ENCODE data around the gene LPCAT4. TPM values are rescaled to one million over a fixed set of nuclear protein-coding genes. Genes with fewer than 3 reads are reported as not detected.

The LPCAT4 gene
- total RNA-seq, 4 donors from 2014 or later: 11.8 to 40.2 (median 32.6) TPM

DNA sequence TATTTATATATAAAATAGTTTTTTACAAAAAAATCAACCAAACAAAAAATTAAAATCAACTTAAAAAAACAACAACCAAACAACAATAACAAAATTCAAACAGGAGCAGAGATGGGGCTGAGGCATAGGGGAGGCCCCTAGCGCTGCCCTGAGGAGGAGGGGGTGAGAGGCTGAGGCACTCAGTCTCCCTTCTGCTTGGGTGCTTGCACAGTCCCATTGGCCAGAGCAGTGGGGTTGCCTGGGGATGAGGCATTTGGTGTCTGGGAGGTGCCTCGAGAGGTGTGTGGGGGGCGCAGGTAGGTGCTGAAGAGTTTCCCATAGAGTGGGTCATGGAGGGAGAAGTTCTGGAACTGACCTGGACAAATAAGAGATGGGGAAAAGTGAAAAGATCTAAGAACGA, 8.0 kb downstream of the LPCAT4 start:
- DNase-seq: no peak
- Histone ChIP-seq H3K4me3 (no peak overlapping the region), H3K27me3 (no peaks in the 10 kb centered on the region), H3K4me1 (peaks cover 5 to 54% (median 9%) of the 10 kb centered on the region in 3 donors), H3K9me3 (no peaks in the 10 kb centered on the region), H3K36me3 (peaks cover 0 to 99% (median 11%) of the 10 kb centered on the region in 3 donors), H3K27ac (peak overlapping the region in 3 of 4 donors; percentile 68 to 74 (median 69))
- 91 to 92% methylated on average over 4 of the region's 4 CpGs for WGBS, 2 donors
- intact Hi-C loops (cut with DNase I): no loop called here
- TF ChIP-seq POLR2A (IDR thresholded peaks at IDR 0.05): no peak
- TF ChIP-seq, protein P1, sequence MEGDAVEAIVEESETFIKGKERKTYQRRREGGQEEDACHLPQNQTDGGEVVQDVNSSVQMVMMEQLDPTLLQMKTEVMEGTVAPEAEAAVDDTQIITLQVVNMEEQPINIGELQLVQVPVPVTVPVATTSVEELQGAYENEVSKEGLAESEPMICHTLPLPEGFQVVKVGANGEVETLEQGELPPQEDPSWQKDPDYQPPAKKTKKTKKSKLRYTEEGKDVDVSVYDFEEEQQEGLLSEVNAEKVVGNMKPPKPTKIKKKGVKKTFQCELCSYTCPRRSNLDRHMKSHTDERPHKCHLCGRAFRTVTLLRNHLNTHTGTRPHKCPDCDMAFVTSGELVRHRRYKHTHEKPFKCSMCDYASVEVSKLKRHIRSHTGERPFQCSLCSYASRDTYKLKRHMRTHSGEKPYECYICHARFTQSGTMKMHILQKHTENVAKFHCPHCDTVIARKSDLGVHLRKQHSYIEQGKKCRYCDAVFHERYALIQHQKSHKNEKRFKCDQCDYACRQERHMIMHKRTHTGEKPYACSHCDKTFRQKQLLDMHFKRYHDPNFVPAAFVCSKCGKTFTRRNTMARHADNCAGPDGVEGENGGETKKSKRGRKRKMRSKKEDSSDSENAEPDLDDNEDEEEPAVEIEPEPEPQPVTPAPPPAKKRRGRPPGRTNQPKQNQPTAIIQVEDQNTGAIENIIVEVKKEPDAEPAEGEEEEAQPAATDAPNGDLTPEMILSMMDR (IDR thresholded peaks at IDR 0.05): no peak

DNA sequence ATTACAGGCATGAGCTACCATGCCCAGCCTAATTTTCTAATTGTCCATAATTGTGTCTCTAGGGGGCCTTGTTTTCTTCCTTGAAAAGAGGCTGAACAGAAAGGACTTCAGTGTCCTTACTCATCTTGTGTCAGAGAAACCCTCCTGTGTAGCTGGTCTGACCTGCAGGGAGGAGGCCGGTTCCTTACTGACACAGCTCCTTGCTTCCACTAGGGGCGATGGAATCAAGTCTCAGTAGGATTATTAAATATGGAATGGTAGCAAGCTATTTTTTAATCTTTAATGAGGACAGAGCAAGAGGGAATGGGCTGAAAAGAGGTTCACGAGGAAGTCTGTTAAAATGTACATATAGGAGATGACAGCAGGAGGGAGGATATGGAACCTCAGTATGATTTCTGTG, 8.6 kb downstream of the LPCAT4 start:
- Histone ChIP-seq H3K27ac (peak overlapping the region in 1 of 4 donors; percentile 74), H3K27me3 (no peaks in the 10 kb centered on the region), H3K4me3 (no peak overlapping the region), H3K9me3 (no peaks in the 10 kb centered on the region), H3K4me1 (peaks cover 5 to 50% (median 9%) of the 10 kb centered on the region in 3 donors), H3K36me3 (peaks cover 0 to 99% (median 5%) of the 10 kb centered on the region in 3 donors)
- 67 to 70% methylated on average over 3 of the region's 3 CpGs for WGBS, 2 donors
- intact Hi-C loops (cut with DNase I): no loop called here
- TF ChIP-seq, protein P1 (IDR thresholded peaks at IDR 0.05): peak in 2 of 6 experiments; percentile 20 to 54
- TF ChIP-seq POLR2A (IDR thresholded peaks at IDR 0.05): no peak
- DNase-seq: no peak

DNA sequence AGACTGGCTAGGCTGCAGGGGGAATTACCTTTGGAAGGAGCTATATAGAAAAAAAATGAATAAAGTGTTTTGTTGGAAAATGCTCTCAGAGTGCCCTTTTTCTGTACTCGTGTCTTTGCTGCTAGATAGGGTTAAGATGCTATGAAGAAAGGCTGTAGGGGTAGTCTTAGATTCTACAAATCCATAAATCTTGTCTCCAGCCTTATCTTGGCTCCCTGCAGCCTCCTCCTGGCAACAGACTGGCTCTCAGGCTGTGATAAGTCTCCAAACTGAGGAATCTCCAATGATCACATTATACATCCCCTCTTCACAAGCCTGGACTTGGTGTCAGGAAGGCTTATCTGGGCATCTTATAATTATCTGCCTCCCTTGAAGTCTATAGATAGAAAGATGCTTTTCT, 9.3 kb downstream of the LPCAT4 start:
- intact Hi-C loops (cut with DNase I): no loop called here
- DNase-seq: no peak
- H3K4me3 ChIP-seq: no peak overlapping the region
- H3K9me3 ChIP-seq: no peaks in the 10 kb centered on the region
- H3K36me3 ChIP-seq: peaks cover 0 to 94% (median 5%) of the 10 kb centered on the region in 3 donors
- no peak for TF ChIP-seq POLR2A (IDR thresholded peaks at IDR 0.05)
- TF ChIP-seq, protein P1 (IDR thresholded peaks at IDR 0.05): no peak
- peaks cover 5 to 43% (median 9%) of the 10 kb centered on the region in 3 donors for H3K4me1 ChIP-seq
- no peaks in the 10 kb centered on the region for H3K27me3 ChIP-seq
- WGBS, 2 donors: 74 to 100% methylated on average over 1 of the region's 1 CpG
- H3K27ac ChIP-seq: no peak overlapping the region

DNA sequence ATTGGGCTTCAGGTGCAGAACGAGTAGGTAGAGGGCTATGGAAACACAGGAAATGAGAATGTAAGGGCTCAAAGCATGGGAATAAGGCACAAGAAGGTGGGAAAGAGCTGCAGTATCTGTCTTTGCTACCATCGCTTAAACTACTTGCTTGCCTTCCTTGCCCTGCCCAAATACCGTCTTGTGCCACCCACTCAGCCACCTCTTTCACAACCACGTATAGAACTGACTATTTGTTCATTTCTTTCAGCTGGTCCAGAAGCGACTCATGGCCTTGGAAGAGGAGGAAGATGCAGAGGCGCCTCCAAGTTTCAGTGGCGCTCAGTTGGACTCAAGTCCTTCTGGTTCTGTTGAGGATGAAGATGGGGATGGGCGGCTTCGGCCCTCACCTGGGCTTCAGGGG, 11.8 kb downstream of the LPCAT4 start:
- DNase-seq: no peak
- no peak overlapping the region for H3K27ac ChIP-seq
- peaks cover 0 to 70% (median 5%) of the 10 kb centered on the region in 3 donors for H3K36me3 ChIP-seq
- 69 to 74% methylated on average over 5 to 9 of the region's 9 CpGs for WGBS, 2 donors
- no peak overlapping the region for H3K4me3 ChIP-seq
- H3K9me3 ChIP-seq: no peaks in the 10 kb centered on the region
- intact Hi-C loops (cut with DNase I): no loop called here
- no peaks in the 10 kb centered on the region for H3K27me3 ChIP-seq
- no peak for TF ChIP-seq POLR2A (IDR thresholded peaks at IDR 0.05)
- TF ChIP-seq, protein P1 (IDR thresholded peaks at IDR 0.05): no peak
- peaks cover 5 to 19% (median 9%) of the 10 kb centered on the region in 3 donors for H3K4me1 ChIP-seq

DNA sequence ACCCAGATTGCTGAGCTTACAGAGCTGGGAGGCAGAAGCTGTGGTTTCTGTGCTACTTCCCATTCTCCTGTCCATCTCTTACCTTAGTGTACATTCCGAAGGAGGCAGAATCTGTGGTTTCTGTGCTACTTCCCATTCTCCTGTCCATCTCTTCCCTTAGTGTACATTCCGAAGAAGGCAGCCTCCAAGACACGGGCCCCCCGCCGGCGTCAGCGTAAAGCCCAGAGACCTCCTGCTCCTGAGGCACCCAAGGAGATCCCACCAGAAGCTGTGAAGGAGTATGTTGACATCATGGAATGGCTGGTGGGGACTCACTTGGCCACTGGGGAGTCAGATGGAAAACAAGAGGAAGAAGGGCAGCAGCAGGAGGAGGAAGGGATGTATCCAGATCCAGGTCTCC, 12.7 kb downstream of the LPCAT4 start:
- no peak for TF ChIP-seq POLR2A (IDR thresholded peaks at IDR 0.05)
- TF ChIP-seq, protein P1 (IDR thresholded peaks at IDR 0.05): no peak
- WGBS, 2 donors: 71 to 100% methylated on average over 1 to 5 of the region's 7 CpGs
- Histone ChIP-seq H3K27me3 (no peaks in the 10 kb centered on the region), H3K27ac (no peak overlapping the region), H3K4me1 (peaks cover 0 to 9% (median 0%) of the 10 kb centered on the region in 3 donors), H3K9me3 (no peaks in the 10 kb centered on the region), H3K36me3 (peaks cover 0 to 62% (median under 1%) of the 10 kb centered on the region in 3 donors), H3K4me3 (no peak overlapping the region)
- DNase-seq: no peak
- intact Hi-C loops (cut with DNase I): no loop called here
